DLD1 (cell line): ENCODE measurements around the gene QSOX2.

Source experiments
- in situ Hi-C: cut with HindIII; loops from 2 replicates; pipeline ENCODE4 v1.10.0; 2017; ENCODE audit warnings: low sequenced_read_pairs

Gene QSOX2

DNA sequence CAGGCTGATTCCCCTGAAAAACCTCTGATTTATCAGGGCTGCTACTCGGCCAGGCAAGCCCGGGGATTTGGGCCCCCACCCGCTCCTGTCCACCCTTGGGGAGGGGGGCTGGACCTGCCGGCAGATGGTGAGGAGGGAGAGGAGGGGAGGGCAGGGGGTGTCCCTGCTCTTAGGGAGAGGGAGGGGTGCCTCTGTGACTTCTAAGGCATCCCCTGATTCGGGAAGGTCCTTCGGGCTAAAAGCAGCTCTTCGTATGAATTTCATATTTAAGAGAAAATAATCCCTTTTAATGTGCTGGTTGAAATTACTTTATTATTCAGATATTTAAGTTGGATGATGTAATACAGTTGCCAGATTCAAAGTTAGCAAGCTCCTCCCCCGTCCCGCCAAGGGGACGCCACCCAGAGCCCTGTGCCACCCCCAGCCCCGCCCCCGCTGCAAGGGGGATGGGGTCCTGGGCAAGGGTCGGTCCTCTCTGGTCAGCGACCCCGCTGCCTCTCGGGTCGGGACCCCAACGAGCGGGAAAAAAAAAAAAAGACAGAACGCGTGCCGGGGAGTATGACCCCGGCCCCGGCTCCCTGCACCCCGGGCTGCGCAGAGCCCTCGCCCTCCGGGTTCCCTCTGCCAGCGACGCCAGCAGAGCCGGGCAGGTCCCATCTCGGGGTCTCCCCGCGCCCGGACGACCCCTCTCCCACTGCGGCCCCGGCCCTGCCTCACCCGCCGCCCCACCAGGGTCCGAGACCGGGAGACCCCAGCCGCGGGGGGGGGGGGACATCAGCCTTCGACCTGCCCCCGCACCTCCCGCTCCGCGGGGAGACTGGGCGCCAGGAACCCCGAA lies 53.1 kb downstream of the QSOX2 start:
- in situ Hi-C loops, result no loop called here

- in situ Hi-C loops, result no loop called here
Measured at GRCh38 chr9:136191960-136192286, 53.7 kb downstream of the QSOX2 start.

- in situ Hi-C loops, result no loop called here
Measured at GRCh38 chr9:136191099-136191959, 54.3 kb downstream of the QSOX2 start.

DNA sequence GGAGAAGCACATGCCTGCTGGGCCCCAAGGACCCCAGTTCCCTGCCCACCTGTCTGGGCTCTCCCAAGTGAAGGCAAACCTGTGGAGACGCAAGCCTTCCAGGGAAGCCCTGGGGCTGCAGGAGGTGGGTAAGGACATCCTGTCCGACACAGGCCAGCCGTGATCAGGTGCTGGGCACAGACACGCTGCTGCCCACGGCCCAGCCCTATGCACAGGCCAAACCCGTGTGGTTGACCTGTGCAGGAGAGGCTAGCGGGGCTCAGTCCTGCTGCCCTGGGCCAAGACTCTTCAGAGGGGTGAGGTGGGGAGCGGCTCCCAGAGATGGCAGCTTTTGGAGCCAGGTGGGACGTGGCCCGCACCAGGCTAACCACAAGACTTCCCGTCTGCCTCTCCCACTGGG lies 55.0 kb downstream of the QSOX2 start:
- in situ Hi-C loops, result no loop called here

GRCh38 chr9:136190237-136190601 lies 55.4 kb downstream of the QSOX2 start:
- in situ Hi-C loops, result no loop called here

GRCh38 chr9:136189394-136190236 lies 56.0 kb downstream of the QSOX2 start:
- in situ Hi-C loops, result no loop called here

GRCh38 chr9:136187683-136188586 lies 57.7 kb downstream of the QSOX2 start:
- in situ Hi-C loops, result no loop called here

DNA sequence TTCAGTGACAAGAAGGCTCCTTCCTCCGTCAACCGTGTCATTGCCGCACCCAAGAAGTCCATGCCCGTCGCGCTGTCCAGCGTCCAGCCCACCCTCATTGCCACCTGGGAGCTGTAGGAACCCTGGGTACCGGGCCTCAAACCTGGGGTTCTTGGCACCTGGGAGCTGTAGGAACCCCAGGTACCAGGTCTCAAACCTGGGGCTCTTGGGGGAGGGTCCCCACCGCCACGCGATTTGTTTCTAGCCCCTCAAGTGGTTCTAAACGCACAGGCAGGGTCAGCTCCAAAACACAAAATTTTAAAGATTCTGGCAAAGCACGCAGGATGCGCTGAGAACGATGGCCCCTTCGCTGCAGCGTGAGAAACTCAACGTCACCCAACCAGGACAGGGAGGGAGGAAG lies 58.4 kb downstream of the QSOX2 start:
- in situ Hi-C loops, result no loop called here

DNA sequence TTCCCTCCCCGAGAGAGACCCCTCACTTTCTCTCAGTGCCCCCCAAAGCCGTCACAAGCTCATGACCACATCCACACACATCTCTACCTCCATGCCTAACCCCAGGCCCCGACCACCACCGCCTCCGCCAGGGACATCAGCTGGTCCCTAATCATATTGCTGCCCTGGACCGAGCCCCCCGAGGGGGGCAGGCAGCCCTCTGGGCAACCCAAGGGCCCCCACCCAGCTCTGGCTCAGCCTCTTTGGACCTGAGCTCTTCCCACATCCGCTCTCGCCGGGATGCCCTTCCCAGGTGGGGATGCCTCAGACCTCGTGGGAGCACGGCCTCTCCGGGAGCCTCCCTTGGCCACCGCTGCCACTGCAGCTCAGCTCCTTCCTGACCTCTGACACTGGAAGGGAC lies 59.2 kb downstream of the QSOX2 start:
- in situ Hi-C loops, result no loop called here

GRCh38 chr9:136185596-136186366 lies 59.8 kb downstream of the QSOX2 start:
- in situ Hi-C loops, result no loop called here

- in situ Hi-C loops, result no loop called here
Measured at GRCh38 chr9:136185066-136185465, 60.5 kb downstream of the QSOX2 start.

GRCh38 chr9:136182850-136183422 lies 62.7 kb downstream of the QSOX2 start:
- in situ Hi-C loops, result no loop called here

DNA sequence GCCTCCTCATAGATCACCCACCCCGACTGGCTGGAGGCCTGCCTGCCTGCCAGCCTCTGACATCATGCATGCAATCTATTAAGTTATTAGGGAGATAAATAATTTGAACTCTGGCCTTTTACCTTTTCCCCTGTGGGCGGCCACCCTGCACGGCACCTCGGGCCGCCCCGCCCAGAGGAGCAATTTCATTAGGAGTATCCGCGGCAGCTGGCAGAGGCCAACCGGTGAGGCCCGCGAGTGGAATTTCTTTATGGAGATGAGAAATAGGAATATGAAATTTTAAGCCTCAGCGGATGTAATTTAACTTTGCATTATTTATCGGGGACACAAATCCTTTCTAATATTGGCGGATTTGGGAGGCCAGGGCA lies 63.2 kb downstream of the QSOX2 start:
- in situ Hi-C loops, result no loop called here

GRCh38 chr9:136181784-136182419 lies 63.7 kb downstream of the QSOX2 start:
- in situ Hi-C loops, result no loop called here

- in situ Hi-C loops, result no loop called here
Measured at GRCh38 chr9:136180586-136180985, 65.0 kb downstream of the QSOX2 start.

- in situ Hi-C loops, result no loop called here
Measured at GRCh38 chr9:136179761-136180160, 65.9 kb downstream of the QSOX2 start.

DNA sequence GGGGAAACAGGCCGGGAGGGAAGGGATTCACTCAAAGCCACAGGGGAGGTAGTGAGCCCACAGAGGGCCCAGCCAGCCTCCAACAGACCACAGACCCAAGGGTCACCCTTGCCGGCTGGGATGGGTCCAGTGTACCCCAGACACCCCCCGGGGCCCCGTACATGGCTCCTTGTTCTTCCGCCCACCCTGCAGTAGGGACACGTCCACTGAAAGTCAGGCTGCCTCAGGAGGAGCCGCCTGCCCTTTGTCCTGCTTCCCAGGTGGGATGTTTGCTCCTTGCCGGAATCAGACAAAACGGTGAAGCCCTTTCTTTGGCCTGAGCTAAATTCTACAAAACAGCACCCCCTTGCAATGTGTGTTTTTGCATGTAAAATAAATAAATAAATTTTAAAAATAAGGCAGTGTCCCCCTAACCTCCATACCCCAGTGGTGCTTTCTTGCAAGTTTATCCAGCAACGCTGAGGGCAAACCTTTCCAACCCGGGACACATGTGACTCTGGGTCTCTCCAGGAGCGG lies 66.5 kb downstream of the QSOX2 start:
- in situ Hi-C loops, result no loop called here

- in situ Hi-C loops, result no loop called here
Measured at GRCh38 chr9:136178773-136179075, 66.9 kb downstream of the QSOX2 start.
